ENCODE data around the gene RALGPS1.

RALGPS1 gene

GRCh38 chr9:127053960-127054359 is 139.4 kb downstream of the RALGPS1 start:
- DNase-seq: no peak

GRCh38 chr9:127055745-127056402 is 141.3 kb downstream of the RALGPS1 start:
- no peak for DNase-seq

GRCh38 chr9:127056446-127056845 is 141.9 kb downstream of the RALGPS1 start:
- DNase-seq: no peak

- no peak for DNase-seq
These were observed 143.5 kb downstream of the RALGPS1 start for GRCh38 chr9:127058011-127058644.

- DNase-seq: no peak
These were observed 144.1 kb downstream of the RALGPS1 start for GRCh38 chr9:127058645-127059021.

- DNase-seq: no peak
These were observed 144.4 kb downstream of the RALGPS1 start for GRCh38 chr9:127059030-127059429.

GRCh38 chr9:127059765-127060361 is 145.3 kb downstream of the RALGPS1 start:
- DNase-seq: no peak

- DNase-seq: no peak
These were observed 146.8 kb downstream of the RALGPS1 start for GRCh38 chr9:127061411-127061810.

GRCh38 chr9:127064335-127064734 is 149.8 kb downstream of the RALGPS1 start:
- no peak for DNase-seq

GRCh38 chr9:127065592-127065991 is 151.0 kb downstream of the RALGPS1 start:
- DNase-seq: no peak

GRCh38 chr9:127066060-127066850 is 151.7 kb downstream of the RALGPS1 start:
- no peak for DNase-seq

GRCh38 chr9:127066851-127067136 is 152.2 kb downstream of the RALGPS1 start:
- no peak for DNase-seq

GRCh38 chr9:127067603-127068220 is 153.1 kb downstream of the RALGPS1 start:
- DNase-seq: no peak

- DNase-seq: no peak
These were observed 160.3 kb downstream of the RALGPS1 start for GRCh38 chr9:127074561-127075548.

- no peak for DNase-seq
These were observed 161.2 kb downstream of the RALGPS1 start for GRCh38 chr9:127075624-127076372.

GRCh38 chr9:127076860-127077643 is 162.5 kb downstream of the RALGPS1 start:
- DNase-seq: no peak

GRCh38 chr9:127077644-127077946 is 163.0 kb downstream of the RALGPS1 start:
- DNase-seq: no peak

GRCh38 chr9:127078336-127078735 is 163.8 kb downstream of the RALGPS1 start:
- DNase-seq: no peak

- DNase-seq: no peak
These were observed 164.4 kb downstream of the RALGPS1 start for GRCh38 chr9:127078988-127079387.

- DNase-seq: no peak
These were observed 165.0 kb downstream of the RALGPS1 start for GRCh38 chr9:127079446-127080140.
